K562 (cell line): Measurements from ENCODE around the gene B3GALT4. TPM values are rescaled to one million over a fixed set of nuclear protein-coding genes. Genes with fewer than 3 reads are reported as not detected.

ENCODE experiments used
- CBX2 ChIP-seq: fragments of 200-600 bp; sonication (generic); IDR thresholded peaks from one replicate; pipeline ENCODE4 v1.6.1; 2012; ENCODE audit warnings: mild to moderate bottlenecking, low read length, inconsistent platforms; ENCODE audit not compliant: insufficient read depth, poor library complexity, severe bottlenecking
- ETV1 ChIP-seq: fragments of 450-650 bp; conservative IDR thresholded peaks from 2 replicates; pipeline ENCODE4 v1.6.1; 2016; ENCODE audit warnings: missing genetic modification characterization, control low read depth, low read depth, missing compliant biosample characterization
- GABPA ChIP-seq: fragments of 200-800 bp; sonication (Bioruptor generic); conservative IDR thresholded peaks from 2 replicates; pipeline ENCODE4 v1.6.1; 2016; ENCODE audit warnings: low read depth, missing genetic modification characterization, missing compliant biosample characterization
- GABPB1 ChIP-seq: sonication (generic); formaldehyde crosslinking; IDR thresholded peaks from 2 replicates; pipeline ENCODE4 v1.8.0; 2022; ENCODE audit warnings: mild to moderate bottlenecking, missing genetic modification reagents
- GTF2E2 ChIP-seq: fragments of 200-800 bp; sonication (Bioruptor generic); IDR thresholded peaks from 2 replicates; pipeline ENCODE4 v1.6.1; 2016; ENCODE audit warnings: missing genetic modification characterization, missing compliant biosample characterization
- HDAC2 ChIP-seq: fragments of 450-650 bp; IDR thresholded peaks from 2 replicates; pipeline ENCODE4 v1.6.1; 2016; ENCODE audit warnings: mild to moderate bottlenecking
- HNRNPLL ChIP-seq: fragments of 200-400 bp; formaldehyde crosslinking; IDR thresholded peaks from 2 replicates; pipeline ENCODE4 v1.6.1; 2017; ENCODE audit warnings: low read length, low read depth, mild to moderate bottlenecking; ENCODE audit not compliant: poor library complexity, severe bottlenecking
- RB1 ChIP-seq: fragments of 450-650 bp; IDR thresholded peaks from 2 replicates; pipeline ENCODE4 v1.6.1; 2017; ENCODE audit warnings: low read depth, mild to moderate bottlenecking
- RBM17 ChIP-seq: fragments of 200-400 bp; formaldehyde crosslinking; IDR thresholded peaks from 2 replicates; pipeline ENCODE4 v1.6.1; 2017; ENCODE audit warnings: low read depth, mild to moderate bottlenecking, low read length, borderline replicate concordance
- YBX1 ChIP-seq: fragments of 450-650 bp; IDR thresholded peaks from 2 replicates; pipeline ENCODE4 v1.7.1; 2016; ENCODE audit warnings: mild to moderate bottlenecking
- ZNF696 ChIP-seq: fragments of 250-450 bp; sonication (Bioruptor Pico); conservative IDR thresholded peaks from 2 replicates; pipeline ENCODE4 v1.4.0; 2020; ENCODE audit warnings: mild to moderate bottlenecking, moderate library complexity
- polyA plus RNA-seq, 8 experiments: library from polyadenylated mRNA; depleted of rRNA in 4 of 8; stranded (reverse) in 5 of 8; unstranded in 3 of 8; fragments of >200 nt; fragmentation: Nextera tagmentation in 2 of 8; fragmentation: Illumina TruSeq in 1 of 8; extraction: Ambion mirVana in 2 of 8; extraction: Trizol in 1 of 8; gene quantifications; 2 replicates each; pipeline versions ENCODE4 v1.2.1 to v1.2.3, GENCODE V29; 2011 to 2014; ENCODE audit warnings: inconsistent platforms in 1 of 8, missing spikeins in 1 of 8
- total RNA-seq, 7 experiments: library from RNA; depleted of rRNA in 6 of 7; stranded (reverse); fragments of >200 nt in 6 of 7; fragmentation: Illumina TruSeq in 2 of 7; extraction: Trizol in 2 of 7; gene quantifications; 2 replicates each; pipeline versions ENCODE4 v1.2.1 to v1.2.3, GENCODE V29; 2011 to 2021; ENCODE audit warnings: low replicate concordance in 1 of 7
- TF ChIP-seq, protein P1 (sequence below): fragments of 450-650 bp; formaldehyde crosslinking; IDR thresholded peaks from 2 replicates; pipeline ENCODE4 v1.4.0; 2020; ENCODE audit warnings: mild to moderate bottlenecking, moderate library complexity
- TF ChIP-seq, protein P2 (sequence below): fragments of 250-450 bp; sonication (Bioruptor Pico); IDR thresholded peaks from 2 replicates; pipeline ENCODE4 v1.9.0; 2021; ENCODE audit warnings: mild to moderate bottlenecking
- TF ChIP-seq, protein P3 (sequence below): IDR thresholded peaks from 2 replicates; pipeline ENCODE4 v1.6.1; 2011; ENCODE audit not compliant: insufficient read length; ENCODE audit errors: extremely low read depth
- TF ChIP-seq, protein P4 (sequence below), 2 experiments: fragments of 450-650 bp in 1 of 2; sonication (generic) in 1 of 2; formaldehyde crosslinking in 1 of 2; IDR thresholded peaks; 2 replicates each; pipeline versions ENCODE4 v1.7.1 to v1.9.0; 2016 to 2022; ENCODE audit warnings: inconsistent platforms in 1 of 2, mild to moderate bottlenecking in 1 of 2, missing genetic modification reagents in 1 of 2

The B3GALT4 gene
- total and polyA plus RNA-seq, 9 of the 15 experiments (the other 6 are each of a cell fraction or from before 2014, with no cell fraction given) = 0.11 to 1.3 (median 0.53) TPM; not detected in 1

DNA sequence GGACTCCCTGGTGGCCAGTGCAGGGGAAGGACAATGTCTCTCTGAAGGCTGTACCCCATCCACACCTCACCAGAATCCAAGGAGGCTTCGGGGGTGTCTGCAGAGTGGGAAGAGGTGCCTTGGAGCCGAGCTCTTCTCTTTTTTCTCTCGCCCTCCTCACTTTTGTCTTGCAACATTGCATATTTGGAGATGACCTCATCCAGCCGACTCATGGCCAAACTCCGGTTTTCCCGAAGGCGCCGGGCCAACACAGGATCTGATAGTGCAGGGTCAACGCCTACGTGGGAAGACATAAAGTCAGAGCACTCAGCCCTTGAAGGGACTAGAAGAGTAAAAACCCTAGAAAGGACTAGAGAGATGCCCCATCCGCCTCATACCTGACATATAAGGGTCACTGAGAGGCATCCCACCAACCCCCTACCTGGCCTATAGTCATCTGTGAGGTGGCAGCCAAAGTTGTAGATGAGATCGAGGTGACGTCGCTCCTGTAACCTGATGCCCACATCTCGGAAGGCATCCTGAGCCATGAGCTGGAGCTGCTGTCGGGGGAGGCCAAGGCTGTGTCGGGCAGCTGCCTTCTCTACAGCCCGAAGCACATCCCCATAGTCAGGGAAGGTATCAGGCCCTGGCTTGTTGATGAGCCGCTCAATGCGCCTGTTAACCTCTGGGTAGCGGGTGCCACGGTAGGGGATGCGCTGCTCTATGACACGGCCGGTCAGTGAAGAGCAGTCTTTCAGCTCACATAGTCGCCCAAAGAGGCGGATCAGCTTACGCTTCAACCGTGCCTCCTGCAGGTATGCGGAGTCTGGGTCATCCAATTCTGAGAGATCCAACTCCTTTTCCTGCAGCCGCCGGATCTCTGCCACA, 43.6 kb downstream of the B3GALT4 start (continued):
- TF ChIP-seq, protein P1, sequence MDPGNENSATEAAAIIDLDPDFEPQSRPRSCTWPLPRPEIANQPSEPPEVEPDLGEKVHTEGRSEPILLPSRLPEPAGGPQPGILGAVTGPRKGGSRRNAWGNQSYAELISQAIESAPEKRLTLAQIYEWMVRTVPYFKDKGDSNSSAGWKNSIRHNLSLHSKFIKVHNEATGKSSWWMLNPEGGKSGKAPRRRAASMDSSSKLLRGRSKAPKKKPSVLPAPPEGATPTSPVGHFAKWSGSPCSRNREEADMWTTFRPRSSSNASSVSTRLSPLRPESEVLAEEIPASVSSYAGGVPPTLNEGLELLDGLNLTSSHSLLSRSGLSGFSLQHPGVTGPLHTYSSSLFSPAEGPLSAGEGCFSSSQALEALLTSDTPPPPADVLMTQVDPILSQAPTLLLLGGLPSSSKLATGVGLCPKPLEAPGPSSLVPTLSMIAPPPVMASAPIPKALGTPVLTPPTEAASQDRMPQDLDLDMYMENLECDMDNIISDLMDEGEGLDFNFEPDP (CRISPR knock-in tag) = no peak
- TF ChIP-seq, protein P2, sequence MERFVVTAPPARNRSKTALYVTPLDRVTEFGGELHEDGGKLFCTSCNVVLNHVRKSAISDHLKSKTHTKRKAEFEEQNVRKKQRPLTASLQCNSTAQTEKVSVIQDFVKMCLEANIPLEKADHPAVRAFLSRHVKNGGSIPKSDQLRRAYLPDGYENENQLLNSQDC = no peak
- TF ChIP-seq GABPB1 (CRISPR knock-in tag) (no peak), GABPA (tag) (no peak), YBX1 (no peak), ETV1 (no peak), RBM17 (no peak), HDAC2 (peak; percentile 20; the same call in 1 of the 2 replicates), HNRNPLL (no peak), CBX2 (no peak), ZNF696 (no peak), GTF2E2 (tag) (0 out of 2 replicates have a peak, but pooled peaks have one; percentile 26), RB1 (no peak)
- TF ChIP-seq, protein P3, sequence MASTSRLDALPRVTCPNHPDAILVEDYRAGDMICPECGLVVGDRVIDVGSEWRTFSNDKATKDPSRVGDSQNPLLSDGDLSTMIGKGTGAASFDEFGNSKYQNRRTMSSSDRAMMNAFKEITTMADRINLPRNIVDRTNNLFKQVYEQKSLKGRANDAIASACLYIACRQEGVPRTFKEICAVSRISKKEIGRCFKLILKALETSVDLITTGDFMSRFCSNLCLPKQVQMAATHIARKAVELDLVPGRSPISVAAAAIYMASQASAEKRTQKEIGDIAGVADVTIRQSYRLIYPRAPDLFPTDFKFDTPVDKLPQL = no peak
- TF ChIP-seq, protein P4, sequence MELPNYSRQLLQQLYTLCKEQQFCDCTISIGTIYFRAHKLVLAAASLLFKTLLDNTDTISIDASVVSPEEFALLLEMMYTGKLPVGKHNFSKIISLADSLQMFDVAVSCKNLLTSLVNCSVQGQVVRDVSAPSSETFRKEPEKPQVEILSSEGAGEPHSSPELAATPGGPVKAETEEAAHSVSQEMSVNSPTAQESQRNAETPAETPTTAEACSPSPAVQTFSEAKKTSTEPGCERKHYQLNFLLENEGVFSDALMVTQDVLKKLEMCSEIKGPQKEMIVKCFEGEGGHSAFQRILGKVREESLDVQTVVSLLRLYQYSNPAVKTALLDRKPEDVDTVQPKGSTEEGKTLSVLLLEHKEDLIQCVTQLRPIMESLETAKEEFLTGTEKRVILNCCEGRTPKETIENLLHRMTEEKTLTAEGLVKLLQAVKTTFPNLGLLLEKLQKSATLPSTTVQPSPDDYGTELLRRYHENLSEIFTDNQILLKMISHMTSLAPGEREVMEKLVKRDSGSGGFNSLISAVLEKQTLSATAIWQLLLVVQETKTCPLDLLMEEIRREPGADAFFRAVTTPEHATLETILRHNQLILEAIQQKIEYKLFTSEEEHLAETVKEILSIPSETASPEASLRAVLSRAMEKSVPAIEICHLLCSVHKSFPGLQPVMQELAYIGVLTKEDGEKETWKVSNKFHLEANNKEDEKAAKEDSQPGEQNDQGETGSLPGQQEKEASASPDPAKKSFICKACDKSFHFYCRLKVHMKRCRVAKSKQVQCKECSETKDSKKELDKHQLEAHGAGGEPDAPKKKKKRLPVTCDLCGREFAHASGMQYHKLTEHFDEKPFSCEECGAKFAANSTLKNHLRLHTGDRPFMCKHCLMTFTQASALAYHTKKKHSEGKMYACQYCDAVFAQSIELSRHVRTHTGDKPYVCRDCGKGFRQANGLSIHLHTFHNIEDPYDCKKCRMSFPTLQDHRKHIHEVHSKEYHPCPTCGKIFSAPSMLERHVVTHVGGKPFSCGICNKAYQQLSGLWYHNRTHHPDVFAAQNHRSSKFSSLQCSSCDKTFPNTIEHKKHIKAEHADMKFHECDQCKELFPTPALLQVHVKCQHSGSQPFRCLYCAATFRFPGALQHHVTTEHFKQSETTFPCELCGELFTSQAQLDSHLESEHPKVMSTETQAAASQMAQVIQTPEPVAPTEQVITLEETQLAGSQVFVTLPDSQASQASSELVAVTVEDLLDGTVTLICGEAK (IDR thresholded peaks at IDR 0.05) = no peak
- TF ChIP-seq, protein P4 (CRISPR knock-in tag; IDR thresholded peaks at IDR 0.05) = no peak
